ENCODE measurements around the gene KPNA2. TPM values are rescaled to one million over a fixed set of nuclear protein-coding genes. Genes with fewer than 3 reads are reported as not detected.
"Not testable (repeated sequence)": the region's sequence is repeated elsewhere in the genome, so short reads cannot be mapped to it uniquely, and the experiment has no call there.

Gene KPNA2
- total RNA-seq, 1 donor from 2014 or later, result 95.4 TPM

DNA sequence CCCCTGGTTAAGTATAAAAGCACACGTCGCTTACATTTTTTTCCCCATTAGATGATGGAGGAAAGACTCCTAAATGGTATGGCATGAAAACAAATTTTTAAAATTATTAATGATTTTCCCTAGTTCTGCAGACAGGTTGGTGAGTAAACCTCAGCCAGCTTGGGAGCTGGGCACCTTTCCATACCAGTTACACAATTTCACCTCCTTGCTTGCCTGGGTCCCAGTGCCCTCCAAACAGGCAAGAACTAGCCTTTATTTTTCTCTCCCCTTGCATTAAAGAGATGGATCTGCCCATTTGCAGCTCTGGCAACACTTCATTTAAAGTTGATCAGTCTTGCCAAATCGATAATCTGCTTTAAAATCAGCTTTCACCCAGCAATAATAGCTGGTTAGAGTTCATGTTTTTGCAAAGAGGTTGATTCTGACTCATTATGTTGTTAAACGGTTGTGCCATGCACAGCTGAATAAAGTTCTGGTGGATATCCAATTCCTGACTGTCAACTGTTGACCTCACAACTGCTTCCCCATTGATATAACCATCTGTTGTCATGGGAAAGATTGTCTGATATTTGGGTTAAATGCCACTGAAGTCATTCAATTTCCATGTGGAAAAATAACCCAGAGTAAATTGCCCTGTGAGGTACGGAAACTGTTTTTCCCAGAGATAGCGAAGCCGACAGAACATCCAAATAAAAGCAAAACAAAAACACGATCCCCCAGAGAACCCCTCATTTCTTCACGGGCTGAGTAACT is 40.5 kb upstream of the KPNA2 start:
- DNase-seq (ENCODE audit: low spot score), result peak; percentile 14
- Mint-ChIP-seq H3K9me3 (ENCODE audit: low read depth) (no peaks in the 10 kb centered on the region), H3K27ac (ENCODE audit: unreplicated experiment) (peak overlapping the region; percentile 43), H3K36me3 (ENCODE audit: low read depth) (no peaks in the 10 kb centered on the region), H3K27me3 (ENCODE audit: low read depth) (no peaks in the 10 kb centered on the region), H3K4me3 (ENCODE audit: unreplicated experiment) (peak overlapping the region; percentile 78), H3K4me1 (ENCODE audit: low read depth) (peaks cover 32% of the 10 kb centered on the region)
- TF ChIP-seq, protein P1, sequence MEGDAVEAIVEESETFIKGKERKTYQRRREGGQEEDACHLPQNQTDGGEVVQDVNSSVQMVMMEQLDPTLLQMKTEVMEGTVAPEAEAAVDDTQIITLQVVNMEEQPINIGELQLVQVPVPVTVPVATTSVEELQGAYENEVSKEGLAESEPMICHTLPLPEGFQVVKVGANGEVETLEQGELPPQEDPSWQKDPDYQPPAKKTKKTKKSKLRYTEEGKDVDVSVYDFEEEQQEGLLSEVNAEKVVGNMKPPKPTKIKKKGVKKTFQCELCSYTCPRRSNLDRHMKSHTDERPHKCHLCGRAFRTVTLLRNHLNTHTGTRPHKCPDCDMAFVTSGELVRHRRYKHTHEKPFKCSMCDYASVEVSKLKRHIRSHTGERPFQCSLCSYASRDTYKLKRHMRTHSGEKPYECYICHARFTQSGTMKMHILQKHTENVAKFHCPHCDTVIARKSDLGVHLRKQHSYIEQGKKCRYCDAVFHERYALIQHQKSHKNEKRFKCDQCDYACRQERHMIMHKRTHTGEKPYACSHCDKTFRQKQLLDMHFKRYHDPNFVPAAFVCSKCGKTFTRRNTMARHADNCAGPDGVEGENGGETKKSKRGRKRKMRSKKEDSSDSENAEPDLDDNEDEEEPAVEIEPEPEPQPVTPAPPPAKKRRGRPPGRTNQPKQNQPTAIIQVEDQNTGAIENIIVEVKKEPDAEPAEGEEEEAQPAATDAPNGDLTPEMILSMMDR (IDR thresholded peaks at IDR 0.05), result no peak

DNA sequence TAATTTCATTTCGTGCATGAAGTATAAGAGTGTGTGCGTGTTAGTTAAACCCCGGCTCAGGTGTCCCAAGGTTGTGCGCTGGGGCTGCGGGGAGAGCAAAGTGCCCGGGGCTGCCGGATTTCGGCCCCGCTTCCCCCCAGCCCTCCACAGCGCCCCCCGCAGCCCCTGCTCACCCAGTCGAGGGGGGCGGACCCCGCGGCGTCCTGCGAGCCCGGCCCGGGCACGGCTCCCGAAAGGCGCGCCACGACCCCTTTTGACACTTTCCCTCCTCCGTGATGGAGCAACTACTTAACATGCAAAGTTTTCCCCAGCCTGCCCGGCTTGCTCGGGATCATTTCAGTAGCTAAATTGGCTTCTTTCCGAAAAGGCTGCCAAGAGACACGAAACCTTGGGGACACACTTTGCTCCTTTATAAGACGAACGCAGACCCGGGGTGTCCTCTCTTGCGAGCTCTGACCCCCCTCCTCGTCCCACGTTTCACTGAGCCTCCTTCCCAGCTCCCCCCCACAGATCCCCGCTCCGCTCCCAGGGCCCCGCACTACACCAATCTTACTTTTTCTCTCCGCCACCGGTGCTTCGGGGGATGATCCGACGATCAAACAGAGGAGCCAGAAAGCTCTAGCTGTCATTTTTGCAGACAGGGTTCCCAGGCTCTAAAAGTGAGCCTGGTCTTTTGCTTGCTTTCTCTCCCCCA is 39.8 kb upstream of the KPNA2 start:
- H3K36me3 Mint-ChIP-seq (ENCODE audit: low read depth), result no peaks in the 10 kb centered on the region
- no peaks in the 10 kb centered on the region for H3K9me3 Mint-ChIP-seq (ENCODE audit: low read depth)
- H3K4me3 Mint-ChIP-seq (ENCODE audit: unreplicated experiment), result peak overlapping the region; percentile 78
- peak overlapping the region; percentile 77 for H3K27ac Mint-ChIP-seq (ENCODE audit: unreplicated experiment)
- TF ChIP-seq, protein P1 (IDR thresholded peaks at IDR 0.05), result peak; percentile 39
- no peaks in the 10 kb centered on the region for H3K27me3 Mint-ChIP-seq (ENCODE audit: low read depth)
- peaks cover 32% of the 10 kb centered on the region for H3K4me1 Mint-ChIP-seq (ENCODE audit: low read depth)
- peak; percentile 68 for DNase-seq (ENCODE audit: low spot score)

DNA sequence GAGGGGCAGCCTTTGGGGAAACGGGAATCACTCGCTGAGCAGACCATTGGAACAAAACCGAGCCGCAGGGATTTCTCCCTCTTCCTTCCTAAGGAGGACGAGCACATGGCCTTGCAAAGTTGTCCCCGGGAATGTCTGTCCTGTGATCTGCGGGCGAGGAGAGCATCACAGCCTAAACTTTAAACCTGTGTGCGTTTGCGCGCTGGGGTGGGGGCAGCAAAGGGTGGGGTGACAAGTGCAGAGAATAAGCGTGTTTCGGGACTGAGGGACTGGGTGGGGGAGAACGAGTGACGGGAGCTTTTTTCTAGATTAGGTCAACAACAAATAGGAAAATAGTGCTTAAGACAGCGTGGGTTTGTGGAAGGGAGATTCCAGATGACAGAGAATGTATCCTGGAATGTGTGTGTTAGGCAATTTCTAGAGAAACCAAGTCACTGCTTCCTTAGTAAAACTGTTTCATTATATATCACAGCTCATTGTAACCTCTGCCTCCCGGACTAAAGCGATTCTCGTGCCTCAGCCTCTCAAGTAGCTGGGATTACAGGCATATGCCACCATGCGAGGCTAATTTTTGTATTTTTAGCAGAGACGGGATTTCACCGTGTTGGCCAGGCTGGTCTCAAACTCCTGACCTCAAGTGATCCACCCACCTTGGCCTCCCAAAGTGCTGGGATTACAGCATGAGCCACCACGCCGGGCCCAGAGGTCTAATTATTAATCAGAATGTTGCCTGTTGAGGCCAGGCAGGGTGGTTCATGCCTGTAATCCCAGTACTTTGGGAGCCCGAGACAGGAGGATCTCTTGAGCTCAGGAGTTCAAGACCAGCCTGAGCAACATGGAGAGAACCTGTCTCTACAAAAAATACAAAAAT is 39.0 kb upstream of the KPNA2 start, which contains the start of gene C17orf58:
TSS of gene C17orf58 (minus strand) at position 169 of the 871 bp plus-strand sequence. CDS start 271 bp downstream, outside the sequence.
- Mint-ChIP-seq H3K4me3 (ENCODE audit: unreplicated experiment) (peak within 1 kb of the TSS; percentile 78), H3K4me1 (ENCODE audit: low read depth) (peaks cover 32% of the 10 kb centered on the region), H3K27ac (ENCODE audit: unreplicated experiment) (peak within 1 kb of the TSS; percentile 77)
- DNase-seq (ENCODE audit: low spot score), result peak; percentile 39
- not testable (repeated sequence) for H3K27me3 Mint-ChIP-seq (ENCODE audit: low read depth); H3K9me3 Mint-ChIP-seq (ENCODE audit: low read depth); H3K36me3 Mint-ChIP-seq (ENCODE audit: low read depth)

DNA sequence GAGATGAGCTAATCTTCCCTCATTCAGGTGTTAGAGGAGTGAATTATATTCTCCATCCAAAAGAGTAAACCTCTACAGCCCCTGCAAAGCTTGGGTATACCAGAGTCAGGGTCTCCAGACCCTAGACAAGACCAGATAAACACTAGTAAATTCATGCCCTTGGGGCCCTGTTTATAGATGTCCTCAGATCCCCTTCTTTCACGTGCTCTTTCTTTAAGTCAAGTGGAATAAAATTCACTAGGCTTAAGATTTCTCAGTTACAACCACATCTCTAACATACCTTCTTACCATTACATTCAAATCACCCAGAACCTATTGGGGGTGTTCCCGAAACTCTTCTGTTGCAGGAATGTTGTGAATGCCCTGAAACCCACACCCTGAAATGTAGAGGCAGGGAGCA is 37.1 kb upstream of the KPNA2 start:
- TF ChIP-seq, protein P1 (IDR thresholded peaks at IDR 0.05), result no peak
- H3K27me3 Mint-ChIP-seq (ENCODE audit: low read depth), result no peaks in the 10 kb centered on the region
- no peak overlapping the region for H3K27ac Mint-ChIP-seq (ENCODE audit: unreplicated experiment)
- no peak overlapping the region for H3K4me3 Mint-ChIP-seq (ENCODE audit: unreplicated experiment)
- no peaks in the 10 kb centered on the region for H3K36me3 Mint-ChIP-seq (ENCODE audit: low read depth)
- peaks cover 27% of the 10 kb centered on the region for H3K4me1 Mint-ChIP-seq (ENCODE audit: low read depth)
- DNase-seq (ENCODE audit: low spot score), result no peak
- no peaks in the 10 kb centered on the region for H3K9me3 Mint-ChIP-seq (ENCODE audit: low read depth)

DNA sequence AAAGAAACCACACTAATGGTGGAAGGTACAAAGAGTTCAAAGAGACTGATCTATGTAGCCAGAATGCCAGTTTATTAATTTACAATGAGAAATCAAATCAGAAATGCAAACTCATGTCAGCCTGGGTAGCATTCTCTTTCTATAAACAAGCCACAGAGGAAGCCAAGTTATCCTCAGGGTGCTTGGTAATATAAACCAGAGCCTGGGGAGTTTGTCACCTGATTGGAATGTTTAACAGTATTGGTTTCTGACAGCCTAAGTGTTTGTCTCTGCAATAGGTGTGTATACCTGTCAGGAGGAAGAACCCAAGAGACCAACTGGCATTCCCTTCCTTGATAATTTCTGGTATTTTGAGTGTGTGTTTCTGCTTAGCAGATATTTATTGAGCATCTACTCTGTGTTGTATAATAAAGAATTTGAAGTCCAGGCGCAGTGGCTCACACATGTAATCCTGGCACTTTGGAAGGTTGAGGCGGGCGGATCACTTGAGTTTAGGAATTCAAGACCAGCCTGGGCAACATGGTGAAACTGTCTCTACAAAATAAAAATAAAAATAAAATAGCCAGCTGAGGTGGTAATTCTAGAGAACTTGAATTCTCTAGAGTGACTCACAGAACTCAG is 36.1 kb upstream of the KPNA2 start:
- no peaks in the 10 kb centered on the region for H3K9me3 Mint-ChIP-seq (ENCODE audit: low read depth)
- no peaks in the 10 kb centered on the region for H3K27me3 Mint-ChIP-seq (ENCODE audit: low read depth)
- H3K27ac Mint-ChIP-seq (ENCODE audit: unreplicated experiment), result no peak overlapping the region
- H3K4me3 Mint-ChIP-seq (ENCODE audit: unreplicated experiment), result no peak overlapping the region
- TF ChIP-seq, protein P1 (IDR thresholded peaks at IDR 0.05), result no peak
- no peaks in the 10 kb centered on the region for H3K36me3 Mint-ChIP-seq (ENCODE audit: low read depth)
- peaks cover 22% of the 10 kb centered on the region for H3K4me1 Mint-ChIP-seq (ENCODE audit: low read depth)
- DNase-seq (ENCODE audit: low spot score), result no peak

All from chondrocyte (in vitro differentiated cells).